Measurements from ENCODE around the gene ELL3.
"Not testable (repeated sequence)": the region's sequence is repeated elsewhere in the genome, so short reads cannot be mapped to it uniquely, and the experiment has no call there.

ELL3 gene

DNA sequence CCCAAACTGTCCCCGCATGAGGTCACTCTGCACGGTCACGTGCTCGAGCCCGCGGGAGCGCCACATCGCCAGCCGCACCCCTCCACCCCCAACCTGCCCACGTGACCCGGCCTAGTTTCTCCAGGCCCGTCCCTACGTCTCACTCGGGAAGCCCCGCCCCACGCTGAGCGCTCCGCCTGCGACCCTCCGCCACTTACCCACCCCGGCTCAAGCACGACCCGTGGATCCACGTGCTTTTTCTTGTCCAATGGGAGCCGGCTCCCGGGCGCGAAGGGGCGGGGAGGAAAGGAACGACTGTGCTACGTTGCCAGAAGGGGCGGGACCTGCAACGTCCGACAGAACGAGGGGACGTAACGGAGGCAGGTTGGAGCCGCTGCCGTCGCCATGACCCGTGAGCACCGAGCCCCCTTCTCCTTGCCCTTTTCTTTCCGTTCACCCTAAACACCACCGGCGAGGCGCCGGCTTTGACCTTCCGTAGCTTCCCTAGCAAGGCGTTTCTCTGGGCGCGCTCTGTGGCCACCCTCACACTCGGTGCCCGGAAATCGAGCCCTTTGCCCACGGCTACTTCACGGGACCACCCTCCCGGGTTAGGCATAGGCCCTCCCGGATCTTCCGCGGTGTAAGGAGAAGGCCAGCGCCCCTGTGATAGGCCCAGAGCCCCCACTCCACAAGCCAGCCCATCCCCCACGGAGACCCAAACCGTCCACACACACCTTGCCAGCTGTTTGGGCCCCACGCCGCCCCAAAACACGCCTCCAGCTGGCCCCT lies 15.4 kb upstream of the ELL3 start, which contains the start of gene SERF2:
SERF2 (plus strand) TSS at position 328 of the 768 bp plus-strand sequence; CDS start at position 385, 57 bp downstream.
- DNase-seq: peak; percentile 99

DNA sequence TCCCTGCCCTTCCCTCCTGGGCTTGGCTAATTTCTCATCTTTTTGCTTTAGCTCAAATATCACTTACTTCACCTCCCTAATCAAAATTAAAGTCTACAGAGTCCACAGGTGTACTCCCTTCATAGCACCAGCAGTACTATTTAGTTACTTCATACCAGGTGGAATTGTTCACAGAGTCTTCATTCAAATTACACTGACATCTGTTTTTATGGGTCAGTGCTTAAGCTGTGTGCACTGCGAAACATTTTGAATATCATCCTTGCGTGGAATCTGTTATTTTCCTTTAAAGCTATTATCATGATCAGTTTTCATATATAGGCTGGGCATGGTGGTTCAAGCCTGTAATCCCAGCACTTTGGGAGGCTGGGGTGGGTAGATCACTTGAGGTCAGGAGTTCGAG lies 12.6 kb upstream of the ELL3 start:
- no peak for DNase-seq

DNA sequence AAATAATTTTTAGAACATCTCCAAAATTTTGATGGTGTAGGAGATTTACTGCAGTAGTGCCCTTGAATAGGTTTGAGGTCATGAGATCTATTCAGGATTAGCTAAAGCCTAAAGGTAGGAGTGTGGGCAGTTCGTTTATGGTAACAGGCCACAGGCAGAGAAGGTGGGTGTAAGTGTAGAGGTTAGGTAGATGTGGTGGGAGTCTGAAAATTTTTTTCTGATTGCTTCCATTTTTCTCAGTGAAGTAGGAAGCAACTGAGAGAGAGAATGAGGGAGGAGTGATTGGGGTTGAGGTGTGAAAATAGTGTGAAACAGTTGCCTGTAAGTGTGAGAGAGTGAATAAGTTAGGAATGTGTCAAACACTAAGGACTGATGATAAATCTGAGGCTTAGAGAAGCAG lies 2.2 kb upstream of the ELL3 start:
- no peak for DNase-seq

DNA sequence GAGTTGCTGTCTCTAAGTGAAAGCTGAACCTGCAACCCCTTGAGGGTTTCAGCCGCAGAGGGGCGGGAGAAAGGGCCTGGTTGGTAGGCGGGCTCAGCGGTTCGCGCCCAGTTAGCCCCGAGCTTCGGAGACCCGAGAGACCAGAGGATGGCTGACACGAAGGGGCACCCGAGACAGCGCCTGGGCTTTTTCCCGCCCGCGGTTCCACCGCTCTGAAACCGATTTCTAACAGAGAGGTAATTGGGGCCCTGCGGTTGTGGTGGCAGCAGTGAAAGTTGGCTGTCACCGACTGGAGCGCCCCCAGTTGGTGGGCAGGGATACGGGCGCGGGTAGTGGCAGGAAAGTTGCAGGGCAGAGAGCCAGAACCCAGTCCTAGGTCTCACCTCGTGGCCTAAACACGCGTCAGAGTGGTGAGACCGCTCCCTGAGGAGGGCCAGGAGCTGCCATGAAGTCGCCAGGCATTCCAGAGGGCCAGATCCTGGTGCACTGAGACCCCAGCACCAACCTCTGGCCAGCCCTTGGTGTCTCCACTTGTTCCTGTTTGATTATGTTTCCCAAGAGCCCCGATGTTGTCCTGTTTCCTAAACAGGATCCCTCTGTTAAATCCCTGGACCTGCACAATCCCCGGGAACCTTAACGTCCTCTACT lies 625 bp upstream of the ELL3 start:
- peak; percentile 90 for DNase-seq

DNA sequence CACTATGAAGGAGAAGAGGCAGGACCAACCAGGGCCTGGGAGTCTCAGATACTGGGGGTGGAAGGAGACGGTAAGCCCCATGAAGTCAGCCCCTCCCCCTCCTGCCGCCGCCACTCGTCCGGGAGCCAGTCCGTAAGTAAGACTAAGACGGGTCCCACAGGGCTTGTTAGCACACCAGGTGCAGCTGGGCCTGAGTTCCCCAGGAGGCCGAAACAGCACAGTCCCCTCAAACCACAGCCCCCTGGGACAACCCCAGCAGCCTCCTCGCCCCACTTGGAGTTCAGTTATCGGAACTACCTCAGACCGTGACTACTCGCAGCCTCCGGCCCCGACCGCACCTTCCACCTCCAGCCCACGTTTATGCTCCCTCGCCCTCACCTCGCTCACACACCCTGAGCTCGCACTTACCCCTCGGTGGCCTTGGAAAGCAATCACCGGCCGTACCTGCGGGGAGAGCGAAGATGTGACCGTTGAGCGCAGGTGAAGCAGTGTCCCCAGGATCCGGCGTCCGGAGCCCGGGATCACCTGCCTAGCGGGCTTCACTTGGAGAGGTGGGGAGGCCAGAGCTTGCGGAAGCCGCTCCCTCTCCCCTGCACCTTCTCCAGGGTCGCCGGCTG lies 557 bp downstream of the ELL3 start:
- DNase-seq: peak; percentile 81

DNA sequence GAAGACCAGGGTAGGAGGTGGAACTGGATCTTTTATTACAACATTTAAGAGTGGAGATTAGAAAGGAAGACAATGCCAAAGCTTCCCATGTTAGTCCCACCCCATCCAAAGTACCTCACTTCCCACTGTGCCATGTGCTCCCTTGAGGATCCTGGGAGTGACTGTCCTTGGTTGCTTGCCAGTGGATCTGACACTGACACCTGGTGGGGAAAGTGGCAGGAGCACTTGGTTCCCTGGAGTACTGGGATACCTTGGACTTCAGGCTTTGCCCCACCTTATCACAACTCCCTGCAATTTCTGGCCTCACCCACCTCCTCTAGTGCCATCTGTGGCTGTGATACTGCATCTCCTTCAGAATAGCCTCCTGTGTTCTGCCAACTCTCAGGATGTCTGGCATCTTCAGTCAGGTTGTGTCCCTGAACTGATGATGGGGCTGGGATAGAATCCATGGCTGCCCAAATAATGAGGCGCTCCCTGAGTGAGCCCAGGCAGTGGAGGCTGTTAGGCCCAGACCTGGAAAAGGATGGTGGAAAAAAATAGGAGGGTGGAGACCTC lies 1.3 kb downstream of the ELL3 start:
- DNase-seq: peak; percentile 87

DNA sequence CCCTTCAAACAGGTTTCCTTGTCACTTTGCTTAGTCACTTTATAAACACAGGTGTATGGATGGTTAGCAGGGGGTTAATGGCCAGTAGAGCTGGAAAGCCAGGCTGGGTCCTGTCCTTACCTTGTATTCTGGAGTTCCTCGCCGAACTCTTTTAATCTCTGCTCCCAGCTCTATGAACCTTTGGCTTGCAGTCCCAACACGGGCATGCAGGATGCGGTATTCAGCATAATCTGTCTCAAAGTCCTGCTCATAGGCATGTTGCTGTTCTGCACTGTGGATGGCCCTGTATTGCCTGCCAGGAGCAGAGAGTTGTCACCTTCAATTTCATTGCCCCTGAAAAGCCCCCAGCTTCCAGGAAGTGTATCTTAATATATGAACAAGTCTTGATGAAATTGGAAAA lies 2.7 kb downstream of the ELL3 start:
- peak; percentile 35 for DNase-seq

DNA sequence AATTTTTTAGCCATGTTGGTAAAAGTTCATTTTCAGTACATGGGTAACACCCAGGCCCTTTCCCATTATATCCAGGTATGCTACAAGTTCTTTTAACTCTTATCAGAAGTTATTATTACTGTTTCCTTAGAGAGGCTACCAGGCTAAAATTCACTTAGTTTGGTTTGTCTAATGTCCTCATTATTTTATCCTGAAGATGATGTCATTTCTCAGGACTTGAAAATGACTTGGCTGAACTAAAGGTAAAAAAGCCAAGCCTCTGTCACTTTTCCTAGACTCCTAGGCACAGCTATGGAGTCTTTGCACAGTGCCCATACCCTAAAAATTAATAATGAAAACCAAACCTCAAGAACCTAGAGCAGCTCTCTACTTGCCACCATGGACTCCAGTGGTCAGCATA lies 4.1 kb downstream of the ELL3 start:
- DNase-seq: no peak

DNA sequence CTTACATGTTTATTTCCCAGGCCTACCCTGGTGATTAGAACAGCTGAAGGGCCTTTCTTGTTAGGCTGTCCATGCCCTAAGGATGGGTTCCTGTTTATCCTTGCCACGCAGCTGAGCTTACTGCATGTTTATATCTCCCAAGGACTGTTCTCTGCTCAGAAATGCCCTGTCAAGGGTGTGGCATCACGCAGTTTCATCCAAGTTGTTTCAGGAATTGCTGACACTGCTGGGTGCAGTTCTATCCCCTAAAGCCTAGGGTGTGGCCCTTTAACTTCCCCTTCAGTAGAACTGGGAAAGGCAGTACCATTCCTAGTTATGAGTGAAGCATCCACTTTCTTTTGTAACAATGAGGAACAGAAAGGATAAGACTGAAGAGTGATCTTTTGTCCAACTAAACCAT lies 5.0 kb downstream of the ELL3 start:
- no peak for DNase-seq

DNA sequence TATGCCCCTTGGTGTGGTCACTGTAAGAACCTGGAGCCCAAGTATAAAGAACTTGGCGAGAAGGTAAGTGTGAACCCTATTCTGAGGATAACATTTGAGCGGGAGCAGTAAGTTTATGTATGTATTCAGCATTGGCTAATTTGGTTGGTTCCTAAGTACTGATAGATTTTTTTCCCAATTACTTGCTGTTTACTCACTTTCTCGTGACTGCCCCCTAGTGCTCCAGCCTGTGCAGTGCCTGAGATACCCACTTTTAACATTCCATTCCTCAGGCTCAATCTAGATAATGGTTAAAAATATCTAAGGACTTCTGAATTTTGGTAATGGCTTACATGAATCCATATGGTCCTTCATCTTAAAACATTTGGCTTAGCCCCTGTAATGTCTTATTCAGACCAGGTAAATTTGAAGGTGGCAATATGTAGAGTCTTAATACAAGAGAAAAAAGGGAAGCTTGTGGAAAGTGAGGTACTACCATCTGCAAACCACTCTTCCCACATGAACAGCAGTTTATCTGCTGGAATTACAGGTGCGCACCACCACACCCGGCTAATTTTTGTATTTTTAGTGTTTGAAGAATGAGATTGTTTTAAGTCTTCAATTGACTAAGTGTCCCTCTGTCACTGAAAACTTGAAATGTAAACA lies 7.1 kb downstream of the ELL3 start:
- peak; percentile 68 for DNase-seq

DNA sequence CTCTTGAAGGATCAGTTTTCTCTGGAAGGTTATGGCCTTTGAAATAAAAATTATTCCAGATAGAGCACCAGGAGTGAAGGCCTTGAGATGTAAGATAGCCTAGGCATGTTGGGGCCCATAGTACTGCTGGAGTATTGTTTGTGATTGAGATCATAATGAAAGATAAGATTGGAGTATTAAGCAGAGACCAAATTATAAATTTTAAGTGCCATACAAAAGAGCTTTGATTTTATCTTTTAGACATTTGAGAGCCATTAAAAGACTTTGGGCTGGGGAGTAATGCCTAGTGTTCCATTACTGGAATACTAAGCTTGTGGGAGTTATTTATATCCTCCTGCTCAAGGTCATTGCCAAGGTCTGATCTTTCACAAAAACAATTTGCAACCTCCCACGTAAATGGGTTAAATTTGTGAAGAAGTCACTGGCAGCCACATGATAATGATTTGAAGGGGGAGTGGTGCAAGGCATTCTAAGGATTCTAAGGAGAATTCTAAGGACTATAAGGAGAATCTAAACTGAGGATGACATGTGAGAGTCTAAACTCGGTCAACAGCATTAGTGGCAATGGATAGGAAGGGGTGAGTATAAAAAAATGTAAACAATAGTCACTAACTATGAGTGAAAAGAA lies 12.8 kb downstream of the ELL3 start:
- no peak for DNase-seq

DNA sequence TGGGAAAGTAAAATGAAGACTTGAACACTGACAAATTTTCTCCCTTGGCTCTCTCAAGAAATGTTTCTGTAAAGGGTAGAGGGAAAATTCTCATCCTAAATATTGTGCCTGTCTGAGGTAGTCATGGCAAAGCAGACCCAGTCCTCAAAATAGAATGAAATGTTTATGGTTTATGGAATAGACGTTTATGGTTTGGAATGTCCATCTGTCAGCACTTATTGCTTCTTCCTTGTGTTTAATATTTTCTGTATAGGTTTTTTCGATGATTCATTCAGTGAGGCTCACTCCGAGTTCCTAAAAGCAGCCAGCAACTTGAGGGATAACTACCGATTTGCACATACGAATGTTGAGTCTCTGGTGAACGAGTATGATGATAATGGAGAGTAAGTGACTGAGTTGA lies 13.9 kb downstream of the ELL3 start:
- no peak for DNase-seq

DNA sequence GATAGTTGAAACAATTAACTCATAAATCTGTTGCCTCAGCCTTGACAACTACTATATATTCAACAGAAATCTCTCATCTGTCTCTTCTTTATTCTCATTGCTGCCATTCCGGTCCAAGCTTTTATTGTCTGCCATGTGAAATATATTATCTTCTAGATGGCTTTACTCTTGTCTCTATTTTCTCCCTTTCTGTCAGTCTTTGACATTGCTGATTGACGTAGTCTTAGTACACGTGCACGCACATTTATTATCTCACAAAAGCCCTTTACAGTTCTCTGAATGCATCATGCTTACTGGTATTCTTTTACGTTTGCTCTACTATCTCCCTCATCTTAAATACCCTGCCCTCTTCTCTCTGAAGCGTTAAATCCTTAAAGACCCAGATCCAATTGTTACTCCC lies 24.9 kb downstream of the ELL3 start:
- no peak for DNase-seq

DNA sequence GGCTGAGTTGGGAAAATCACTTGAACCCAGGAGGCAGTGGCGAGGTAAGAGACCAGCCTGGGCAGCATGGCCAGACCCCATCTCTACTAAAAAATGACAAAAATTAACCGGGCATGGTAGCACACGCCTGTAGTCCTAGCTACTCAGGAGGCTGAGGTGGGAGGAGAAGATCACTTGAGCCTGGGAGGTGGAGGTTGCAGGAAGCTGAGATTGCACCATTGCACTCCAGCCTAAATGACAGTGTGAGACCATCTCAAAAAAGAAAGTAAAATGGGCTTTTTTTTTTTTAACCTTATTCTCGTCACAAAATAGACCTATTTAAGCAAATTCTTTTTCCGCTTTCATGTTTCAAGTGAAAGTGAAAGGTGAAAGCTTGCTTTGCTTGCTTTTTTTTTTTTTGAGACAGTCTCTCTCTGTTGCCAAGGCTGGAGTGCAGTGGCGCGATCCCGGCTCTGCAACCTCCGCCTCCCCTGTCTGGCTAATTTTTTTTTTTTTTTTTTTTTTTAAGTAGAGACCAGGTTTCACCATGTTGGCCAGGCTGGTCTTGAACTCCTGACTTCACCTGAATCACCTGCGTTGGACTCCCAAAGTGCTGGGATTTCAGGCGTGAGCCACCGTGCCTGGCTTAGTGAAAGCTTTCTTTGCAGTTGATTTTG lies 26.9 kb downstream of the ELL3 start:
- DNase-seq: no peak

DNA sequence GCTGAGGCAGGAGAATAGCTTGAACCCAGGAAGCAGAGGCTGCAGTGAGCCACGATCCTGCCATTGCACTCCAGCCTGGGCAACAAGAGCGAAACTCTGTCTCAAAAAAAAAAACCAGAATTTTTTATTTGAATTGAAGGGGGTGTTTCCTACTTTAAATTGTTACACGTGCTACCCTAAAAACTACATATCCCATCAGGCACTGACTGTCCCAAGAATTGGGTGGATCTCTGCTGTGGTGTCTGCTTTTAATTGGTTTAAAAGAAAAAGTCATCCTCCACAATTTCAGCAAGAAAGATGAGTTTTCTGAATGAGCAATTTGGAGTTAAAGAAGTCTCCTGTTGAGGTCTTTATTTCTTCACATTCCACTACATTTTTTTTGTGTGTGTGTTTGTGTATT lies 28.4 kb downstream of the ELL3 start:
- DNase-seq: no peak

DNA sequence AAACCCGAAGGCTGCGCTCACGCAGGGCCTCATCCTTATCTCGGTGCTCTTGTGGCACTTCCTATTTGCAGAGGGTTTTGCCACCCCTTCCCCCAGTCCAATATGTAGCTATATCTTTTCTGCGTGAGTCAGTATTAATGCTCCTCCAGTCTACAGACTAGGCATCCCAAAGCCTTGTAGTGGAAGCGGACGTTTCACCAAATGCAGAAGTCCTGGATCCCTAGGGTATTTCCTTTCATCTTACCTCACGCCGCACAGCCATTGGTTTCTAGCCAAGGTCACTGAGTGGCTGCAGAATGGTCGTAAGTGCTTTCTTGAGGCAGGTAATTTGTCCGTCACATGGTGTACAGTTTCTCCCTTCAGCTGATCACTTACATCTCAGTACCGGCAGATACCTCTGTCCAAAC lies 29.9 kb downstream of the ELL3 start:
- DNase-seq: peak; percentile 59

DNA sequence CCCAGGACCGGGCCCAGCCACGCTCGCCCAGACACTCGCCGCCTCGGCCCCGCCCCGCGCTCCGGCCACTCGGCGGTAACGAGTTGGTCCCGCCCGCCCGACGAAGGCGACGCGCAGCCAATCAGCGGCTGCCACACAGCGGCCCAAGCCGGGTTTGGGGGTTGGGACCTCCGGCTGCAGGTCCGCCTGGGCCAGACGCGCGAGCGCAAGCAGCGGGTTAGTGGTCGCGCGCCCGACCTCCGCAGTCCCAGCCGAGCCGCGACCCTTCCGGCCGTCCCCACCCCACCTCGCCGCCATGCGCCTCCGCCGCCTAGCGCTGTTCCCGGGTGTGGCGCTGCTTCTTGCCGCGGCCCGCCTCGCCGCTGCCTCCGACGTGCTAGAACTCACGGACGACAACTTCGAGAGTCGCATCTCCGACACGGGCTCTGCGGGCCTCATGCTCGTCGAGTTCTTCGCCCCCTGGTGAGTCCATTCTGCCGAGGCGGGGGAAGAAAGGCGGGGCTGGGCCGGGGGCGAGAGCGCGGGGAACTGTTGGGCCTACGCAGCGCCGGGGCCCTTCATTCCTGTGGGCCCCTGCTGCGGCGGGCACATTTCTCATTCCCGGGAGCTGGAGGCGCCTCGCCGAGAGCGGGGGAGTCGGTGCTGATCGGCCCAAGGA lies 30.4 kb downstream of the ELL3 start, which contains the start of gene PDIA3:
PDIA3 (plus strand) TSS at position 194 of the 658 bp plus-strand sequence; CDS start at position 296, 102 bp downstream.
- DNase-seq: peak; percentile 94

DNA sequence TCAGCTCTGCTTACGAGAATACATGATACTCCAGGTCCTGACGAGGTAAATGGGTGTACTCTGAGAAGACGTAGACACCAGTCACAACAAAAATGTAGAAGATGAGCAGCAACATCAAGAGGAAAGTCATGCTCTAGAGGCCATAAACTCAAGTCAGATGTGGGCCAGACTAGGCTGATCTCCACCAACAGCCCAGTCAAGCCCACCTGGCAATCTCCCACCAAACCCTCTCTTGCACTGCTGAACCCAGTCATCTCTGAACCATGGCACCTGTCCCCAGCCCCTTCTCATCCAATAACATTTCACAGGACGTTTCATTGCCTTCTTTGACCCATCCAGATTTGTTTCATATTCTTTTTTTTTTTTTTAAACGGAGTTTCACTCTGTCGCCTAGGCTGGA lies 41.4 kb downstream of the ELL3 start:
- DNase-seq: no peak

DNA sequence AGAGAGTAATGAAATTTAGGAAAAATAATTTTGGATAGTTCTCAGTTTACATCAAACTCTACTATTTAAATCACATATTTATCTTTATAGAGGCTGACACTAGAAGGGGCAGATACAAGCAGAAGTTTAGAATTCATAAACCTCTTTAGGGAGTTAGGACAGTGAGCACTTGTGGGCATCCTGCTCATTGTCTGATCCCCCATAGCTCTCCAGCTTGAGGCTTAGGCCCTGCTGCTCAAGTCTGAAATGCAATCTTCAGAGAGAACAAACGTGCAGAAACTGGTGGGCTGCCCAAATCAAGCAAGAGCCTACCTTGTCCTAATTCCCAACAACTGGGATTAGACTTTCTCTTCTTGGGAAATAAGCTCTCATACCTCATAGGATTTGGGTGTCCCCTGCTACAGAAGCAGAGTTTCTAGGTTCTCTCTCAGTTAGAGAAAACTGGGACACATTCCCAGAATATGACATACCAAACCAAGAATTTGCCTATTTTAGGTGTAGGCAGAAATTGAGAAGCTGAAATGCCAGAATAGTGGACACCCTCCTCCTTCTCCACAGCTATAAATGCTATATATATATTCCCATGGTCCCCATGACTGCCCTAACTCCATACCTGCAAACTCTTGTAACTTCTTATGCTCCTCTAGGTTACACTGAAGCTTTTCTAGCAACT lies 48.6 kb downstream of the ELL3 start:
- not testable (repeated sequence) for DNase-seq

DNA sequence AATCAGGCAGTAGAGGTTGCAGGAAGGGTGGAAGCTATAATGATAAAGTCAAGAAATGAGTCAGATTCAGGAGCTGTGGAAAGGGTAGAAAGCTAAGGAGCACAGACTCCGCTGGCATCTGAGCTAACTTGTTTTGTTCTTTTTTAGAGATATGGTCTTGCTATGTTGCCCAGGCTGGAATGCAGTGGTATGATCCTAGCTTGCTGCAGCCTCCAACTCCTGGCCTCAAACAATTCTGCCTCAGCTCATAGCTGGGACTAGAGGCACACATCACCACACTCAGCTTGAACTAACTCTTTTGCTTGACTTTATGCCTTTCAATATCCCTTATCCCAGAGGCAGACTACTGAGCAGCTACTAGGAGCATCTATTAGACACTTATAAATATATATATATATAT lies 50.5 kb downstream of the ELL3 start:
- DNase-seq: not testable (repeated sequence)

DNA sequence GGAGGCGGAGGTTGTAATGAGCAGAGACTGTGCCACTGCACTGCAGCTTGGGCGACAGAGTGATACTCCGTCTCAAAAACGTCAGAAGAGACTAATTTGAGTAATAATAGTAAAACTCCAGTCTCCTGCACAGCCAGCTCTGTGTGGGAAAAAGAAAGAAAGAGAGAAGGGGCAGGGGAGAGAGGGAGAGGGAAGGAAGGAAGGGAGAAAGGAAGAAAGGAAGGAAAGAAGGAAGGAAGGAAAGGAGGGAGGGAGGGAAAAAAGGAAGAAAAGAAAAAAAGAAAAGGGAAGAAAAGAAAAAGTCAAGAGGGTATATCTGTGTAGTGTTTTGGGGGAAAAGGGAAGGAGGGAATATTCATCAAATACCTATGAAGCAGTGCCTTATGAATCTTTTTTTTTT lies 53.6 kb downstream of the ELL3 start:
- no peak for DNase-seq
